ENCODE data around the gene GRIN2A.

Gene GRIN2A

DNA sequence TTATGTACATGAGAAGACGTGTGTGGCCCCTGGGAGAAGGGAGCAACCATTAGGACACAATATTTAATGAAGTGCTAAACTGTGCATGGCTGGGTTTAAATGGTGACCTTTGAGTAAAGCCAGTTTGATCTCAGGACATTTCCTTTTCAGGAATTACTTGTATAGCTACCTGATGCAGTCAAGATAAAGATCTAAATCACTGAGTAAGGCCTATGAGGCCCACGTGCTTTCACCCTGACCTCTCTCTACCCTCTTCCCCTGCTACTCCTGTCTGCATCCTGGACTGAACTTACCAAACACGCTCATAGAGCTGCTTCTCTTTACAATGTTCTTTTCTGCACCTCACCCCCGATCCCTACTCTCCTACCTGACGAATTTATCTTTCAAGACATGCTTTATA is 98.9 kb downstream of the GRIN2A start:
- no peak for DNase-seq

DNA sequence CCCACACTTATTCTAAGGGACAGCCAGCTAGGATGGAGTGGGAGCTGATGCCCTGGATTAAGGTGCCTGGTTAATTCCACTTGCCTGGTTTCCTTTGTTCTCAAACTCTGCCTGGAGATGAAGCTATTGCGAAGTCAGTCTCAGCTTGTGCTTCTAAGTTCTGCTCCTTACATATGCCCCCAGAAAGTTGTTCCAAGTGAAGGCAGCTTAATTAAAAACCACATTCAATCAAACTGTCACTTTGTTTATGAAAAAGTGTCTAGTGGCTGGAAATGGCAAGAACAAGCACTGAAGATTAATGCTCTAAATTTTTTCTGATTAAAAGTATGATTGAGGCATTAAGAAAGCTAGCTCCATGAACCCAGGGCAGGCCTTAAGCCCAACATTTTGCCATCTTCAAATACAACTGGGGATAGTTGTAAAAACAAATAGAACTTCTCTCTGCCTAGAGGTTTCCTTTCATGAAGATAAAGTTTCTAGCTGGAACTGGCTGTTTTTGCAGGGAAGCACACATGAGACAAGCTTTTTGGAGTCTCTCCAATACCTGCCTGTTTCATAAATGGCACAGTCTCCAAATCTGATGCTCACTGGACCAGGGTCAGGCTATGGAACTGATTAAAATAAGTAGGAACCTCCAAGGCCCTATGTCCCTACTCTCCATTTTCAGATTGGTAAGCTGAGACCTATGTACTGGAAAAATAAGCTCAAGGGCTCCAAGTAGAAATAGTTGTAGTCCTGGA is 100.9 kb downstream of the GRIN2A start:
- no peak for DNase-seq

DNA sequence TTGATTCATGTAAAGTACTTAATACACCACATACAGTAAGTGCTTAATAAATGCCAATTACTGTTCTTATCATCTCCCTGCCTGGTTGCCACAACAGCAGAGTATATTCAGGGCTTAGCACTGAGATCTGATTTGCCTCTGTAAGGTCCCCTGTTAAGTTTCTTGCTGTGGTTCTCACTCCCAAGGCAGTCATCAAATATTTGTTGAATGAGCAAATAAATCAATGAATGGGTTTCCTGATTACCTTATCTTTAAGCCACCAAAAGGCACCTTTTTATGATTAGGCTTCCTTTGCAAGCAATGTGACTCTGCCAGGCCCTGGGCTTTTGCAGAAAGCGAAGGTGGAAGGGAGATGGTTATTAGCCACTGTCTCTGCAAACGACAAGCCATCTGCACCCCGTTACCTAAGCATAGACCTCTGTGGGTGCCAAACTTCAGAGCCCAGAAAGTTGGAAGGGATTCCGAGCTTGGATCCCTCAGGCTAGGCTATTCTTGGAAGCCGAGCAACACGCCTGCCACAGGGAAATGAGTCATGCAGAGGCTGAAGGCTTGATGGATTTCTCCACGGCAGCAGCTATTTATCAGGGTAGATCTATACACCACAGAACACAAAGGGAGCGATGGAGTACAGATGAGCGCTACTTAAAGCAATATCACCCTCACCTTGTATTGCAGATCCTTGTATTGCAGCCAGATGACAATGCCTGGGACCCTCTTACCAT is 102.0 kb downstream of the GRIN2A start:
- DNase-seq = no peak

DNA sequence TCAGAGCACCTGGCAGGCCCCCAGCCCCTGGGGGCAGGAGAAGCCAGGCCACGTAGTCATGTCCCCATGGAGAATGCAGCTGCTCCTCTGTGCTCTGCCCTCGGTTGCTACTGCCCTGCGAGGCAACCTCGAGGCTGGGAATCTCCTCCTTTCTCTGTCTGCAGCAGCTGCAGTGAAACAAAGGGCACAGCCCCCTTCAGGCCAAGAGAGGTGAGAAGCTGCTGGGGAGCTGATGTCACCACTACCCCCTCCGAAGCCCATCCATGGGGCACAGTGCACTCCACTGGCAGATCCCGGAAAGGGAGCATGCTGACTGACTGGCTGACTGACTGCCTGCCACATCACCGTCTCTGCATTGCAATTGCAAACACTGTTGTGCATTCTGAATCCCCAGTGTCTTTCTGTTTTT is 103.7 kb downstream of the GRIN2A start:
- no peak for DNase-seq

DNA sequence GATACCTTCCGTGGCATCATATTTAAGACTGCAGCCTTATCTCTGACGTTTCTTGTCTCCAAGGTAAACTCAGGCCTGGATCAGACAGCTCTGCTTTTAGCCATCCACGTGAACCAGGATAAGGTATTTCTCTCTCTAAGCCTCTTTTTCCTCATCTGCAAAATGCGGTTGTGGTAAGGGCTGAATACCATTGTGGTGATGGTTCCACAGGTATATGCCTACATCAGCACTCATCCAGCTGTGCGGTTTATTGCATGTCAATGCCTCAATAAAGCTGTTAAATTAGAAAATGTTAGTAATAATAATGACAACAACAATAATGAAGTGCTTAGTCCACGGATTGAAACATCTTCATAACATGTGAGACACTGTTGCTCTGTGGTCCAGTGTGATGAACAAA is 104.4 kb downstream of the GRIN2A start:
- no peak for DNase-seq

DNA sequence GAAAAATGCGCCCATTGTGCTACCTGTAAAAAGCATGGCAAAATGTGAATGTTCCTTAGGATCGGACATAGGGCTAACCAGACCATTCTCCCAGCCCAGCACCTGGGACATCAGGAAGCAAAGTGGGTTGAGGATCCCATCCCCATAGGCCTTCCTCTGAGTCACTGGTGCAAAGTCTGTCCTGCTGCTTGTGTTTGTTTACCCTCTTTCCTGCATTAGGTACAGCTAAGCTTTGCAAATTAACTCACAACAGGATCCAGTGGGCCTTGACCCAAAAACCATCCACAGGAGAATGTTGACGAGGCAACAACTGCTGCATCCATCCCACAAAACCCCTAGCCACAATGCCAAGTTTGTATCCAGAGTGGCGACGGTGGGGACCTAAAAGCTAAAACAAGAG is 106.2 kb downstream of the GRIN2A start:
- no peak for DNase-seq

DNA sequence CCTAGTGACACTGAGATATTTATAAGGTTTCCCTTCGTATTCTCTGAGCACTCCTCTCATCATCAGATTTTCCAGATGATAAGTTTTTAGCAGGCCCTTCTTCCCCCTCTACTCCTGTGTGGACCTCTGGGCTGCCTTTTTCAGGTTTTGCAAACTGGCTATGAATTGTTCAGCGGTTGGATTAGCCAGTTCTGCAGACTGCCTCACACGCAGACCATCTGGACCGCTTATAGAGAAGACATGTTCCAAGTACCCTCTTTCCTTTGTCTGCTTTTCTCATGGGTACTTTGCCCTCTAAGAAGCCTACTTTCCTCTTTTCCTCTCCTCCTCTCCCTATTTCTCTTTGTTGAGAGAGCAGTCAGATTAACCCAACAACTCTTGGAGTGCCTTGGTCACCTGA is 111.6 kb downstream of the GRIN2A start:
- DNase-seq = no peak

DNA sequence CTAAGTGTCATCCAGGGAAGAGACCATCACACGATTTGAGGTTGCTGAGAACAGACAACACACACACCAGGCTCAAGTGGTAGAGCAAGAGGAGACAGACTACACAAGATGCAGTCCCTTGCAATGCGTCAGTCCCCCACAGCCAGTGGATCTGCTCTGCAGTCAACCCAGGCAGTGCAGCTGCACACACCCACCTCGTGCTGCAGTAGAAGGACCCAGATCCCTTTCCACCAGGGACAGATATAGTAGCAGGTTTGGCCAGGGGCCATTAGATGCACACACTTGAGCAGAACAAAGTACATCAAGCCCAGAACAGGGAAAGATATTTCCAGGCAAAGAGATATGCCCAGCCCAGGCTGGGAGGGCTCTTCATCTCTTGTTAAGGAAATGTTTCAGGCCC is 112.9 kb downstream of the GRIN2A start:
- no peak for DNase-seq

DNA sequence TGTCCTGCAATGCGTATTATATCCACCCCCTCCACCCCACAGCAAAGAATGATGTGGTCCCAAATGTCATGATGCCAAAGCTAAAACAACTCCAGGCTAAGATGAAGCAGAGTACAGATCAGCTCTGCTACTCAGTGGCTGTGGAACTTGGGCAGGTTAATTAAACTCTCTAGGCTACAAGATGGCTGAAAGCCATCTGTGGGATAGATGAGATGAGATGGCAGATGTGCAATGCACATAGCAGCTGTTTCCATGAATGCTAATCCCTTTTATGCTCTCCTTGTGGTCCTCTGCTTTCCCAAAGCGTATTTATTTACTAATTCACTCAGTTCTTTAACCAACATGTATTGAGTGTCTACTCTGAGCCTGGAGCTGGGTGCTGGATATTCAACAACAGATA is 114.4 kb downstream of the GRIN2A start:
- DNase-seq = no peak

DNA sequence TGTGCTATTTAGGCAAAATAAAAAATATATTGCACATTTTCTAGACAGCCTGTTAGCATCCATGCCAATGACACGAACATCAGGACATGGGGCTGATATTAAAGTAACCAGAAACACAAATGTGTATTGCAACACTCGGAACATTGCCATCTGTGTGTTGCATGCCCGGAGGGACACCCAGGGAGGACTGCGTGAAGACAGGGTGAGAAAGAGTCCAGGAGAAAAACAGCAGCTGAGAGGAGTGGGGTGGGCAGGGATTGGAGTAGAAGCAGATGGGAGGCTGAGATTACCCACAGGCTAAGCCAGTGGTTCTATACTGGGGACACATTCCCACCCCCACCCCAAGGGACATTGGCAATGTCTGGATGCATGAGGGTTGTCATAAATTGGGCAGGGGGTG is 114.8 kb downstream of the GRIN2A start:
- DNase-seq = no peak

DNA sequence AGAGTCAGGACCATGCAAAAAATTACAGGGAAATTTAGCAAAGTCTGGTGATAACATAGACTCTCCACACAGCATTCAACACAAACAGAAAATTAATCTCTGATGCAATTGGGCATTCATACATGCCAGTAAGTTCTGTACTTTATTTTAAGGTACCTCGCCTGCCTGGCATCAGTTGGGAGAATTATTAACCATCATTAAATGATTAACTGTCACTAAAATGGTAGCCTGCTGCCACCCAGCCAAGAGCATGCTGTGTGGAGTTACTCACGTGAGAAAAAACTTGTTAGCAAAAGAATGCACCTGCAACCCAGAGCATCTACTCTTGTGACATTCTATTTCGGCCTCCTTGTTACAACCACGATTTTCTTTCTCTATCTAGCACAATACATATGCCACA is 117.2 kb downstream of the GRIN2A start:
- no peak for DNase-seq

DNA sequence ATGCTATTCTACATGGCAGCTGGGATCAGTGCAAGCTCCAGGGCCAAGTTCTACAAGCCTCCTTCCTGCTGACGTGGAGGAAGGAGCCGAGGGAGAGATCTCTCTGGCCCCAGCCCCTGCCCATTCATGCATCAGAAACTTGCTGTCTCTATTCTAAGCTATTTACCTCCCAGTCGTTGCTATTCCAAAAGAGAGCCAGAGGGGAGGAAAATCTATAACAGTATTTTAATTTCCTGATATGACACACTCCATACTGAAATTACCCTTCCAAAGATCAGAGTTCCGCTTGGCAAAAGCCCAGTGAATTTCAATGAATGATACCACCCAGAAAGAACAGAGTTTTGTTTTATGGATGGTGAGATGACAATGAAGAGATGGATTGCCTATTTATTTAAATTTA is 133.4 kb downstream of the GRIN2A start:
- no peak for DNase-seq

DNA sequence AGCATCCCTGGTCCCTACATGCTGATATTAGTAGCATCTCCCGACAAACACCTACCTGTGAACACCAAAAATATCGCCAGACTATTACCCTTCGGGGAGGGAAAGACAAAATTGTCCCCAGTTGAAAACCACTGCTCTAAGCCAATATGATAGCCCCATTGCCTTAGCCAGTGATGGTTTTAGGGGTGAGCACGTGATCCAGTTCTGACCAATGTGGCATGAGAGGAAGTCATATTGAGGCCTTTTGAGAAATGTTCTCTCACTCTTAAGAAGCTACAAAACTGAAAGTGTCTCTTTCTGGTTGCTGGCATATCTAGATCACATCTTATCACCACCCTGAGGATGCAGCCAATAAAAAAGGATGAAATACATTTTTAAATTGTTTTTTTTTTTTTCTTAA is 136.3 kb downstream of the GRIN2A start:
- no peak for DNase-seq

DNA sequence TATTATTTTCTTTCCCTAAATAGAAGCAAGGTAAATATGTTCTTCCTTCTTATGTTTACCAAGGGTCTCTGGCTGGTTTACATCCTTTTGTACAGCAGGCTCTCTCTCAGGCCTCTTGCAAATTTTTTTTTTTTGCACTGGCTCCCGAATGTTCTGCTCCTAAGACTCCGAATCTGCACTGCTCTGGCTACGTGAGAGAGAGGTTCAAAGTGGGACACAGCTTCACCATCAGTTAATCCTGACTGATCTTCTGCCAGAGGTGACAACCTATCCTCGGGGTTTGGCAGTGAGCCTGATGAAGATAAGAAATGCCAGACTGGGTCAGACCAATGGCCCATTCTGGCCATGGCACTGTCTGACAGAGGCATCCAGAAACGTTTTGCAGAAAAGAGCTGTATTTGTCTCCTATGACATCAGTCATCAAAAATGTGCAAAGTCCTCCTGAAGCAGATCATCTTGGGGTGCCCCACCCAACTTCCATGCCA is 136.9 kb downstream of the GRIN2A start:
- DNase-seq = no peak

DNA sequence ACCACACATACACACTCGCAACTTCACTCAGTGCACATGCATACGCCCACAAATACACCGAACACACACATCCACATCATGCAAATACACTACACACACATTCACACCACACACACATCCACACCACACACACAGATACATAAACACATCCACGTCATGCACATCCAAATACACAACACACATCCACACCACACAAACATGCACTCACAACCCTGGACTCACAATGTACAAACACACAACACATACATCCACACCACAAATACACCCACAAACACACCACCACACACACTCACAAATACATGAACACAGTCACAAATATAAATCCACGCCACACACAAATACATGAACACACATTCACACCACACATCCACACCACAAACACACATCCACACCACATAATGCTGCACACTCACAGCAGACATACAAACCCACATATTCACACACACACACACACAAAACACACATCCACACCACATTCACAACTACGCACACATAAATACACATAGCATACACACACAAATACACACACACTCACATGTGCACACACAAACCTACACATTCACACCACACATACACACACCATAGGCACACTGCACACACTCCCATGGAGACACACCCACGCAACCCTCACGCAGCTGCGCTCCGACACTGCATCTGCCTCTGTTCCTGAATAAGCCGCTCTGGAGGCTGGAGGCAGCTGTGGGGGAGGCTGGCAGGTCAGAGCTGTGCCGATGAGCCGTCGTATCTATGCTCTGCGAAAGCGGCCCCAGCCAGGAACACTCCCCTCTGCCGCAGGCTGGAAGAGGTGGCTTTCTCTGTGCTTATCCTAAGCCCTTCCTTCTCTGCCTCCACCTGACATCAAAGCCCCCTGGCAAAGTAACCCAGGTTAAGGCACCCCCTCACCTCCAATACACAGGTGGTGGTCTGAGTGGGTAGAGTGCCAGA is 141.8 kb downstream of the GRIN2A start:
- DNase-seq = no peak

DNA sequence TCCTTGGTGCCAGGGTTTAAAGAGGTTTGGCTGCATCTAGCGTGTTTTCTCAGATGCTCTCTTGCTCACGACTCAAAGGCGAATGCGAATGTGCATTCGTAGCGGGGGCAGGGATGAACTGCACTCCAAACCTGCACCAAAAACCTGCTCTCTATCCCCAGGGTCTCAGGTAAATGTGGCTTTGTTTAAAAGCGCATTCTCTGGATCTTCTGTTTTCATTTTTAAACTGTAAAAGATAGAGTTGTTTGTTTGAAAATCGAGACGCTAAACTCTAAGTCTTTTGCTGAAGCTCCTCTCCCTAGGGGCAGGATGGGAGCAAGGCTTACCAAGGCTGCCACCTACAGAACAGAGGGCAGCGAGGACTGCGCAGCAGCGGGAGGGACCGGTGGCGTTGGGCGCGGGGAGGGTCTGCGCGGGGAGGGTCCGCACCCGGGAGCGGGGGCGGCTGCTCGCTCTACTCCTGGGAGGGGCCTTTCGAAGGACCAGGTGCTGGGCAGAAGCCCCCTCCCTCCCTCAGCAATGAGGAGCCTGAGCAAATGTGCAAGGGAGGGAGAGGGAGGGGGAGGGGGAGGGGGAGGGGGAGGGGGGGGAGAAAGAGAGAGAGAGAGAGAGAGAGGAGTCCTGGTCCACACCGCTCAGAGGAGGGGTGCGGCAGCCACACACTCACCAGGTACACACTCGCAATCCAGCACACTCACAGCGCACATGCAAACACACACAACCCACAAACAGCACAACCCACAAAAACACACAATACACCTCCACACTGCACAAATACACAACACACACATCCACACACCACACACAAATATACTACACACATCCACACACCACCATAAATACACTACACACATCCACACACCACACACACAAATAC is 142.8 kb downstream of the GRIN2A start:
- no peak for DNase-seq

DNA sequence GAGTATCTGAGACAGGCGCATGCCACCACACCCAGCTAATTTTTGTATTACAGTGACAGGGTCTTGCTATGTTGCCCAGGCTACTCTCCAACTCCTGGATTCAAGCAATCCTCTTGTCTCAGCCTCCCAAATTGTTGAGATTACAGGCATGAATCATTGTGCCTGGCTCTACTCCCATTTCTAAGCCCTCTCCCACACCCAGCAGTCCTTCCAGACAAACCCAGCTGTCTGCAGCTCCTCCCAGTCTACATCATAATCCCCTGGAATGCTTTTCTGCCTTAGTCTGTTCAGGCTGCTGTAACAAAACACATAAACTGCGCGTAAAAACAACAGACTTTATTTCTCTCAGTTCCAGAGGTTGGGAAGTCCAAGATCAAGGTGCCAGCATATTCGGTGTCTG is 144.5 kb downstream of the GRIN2A start:
- no peak for DNase-seq

DNA sequence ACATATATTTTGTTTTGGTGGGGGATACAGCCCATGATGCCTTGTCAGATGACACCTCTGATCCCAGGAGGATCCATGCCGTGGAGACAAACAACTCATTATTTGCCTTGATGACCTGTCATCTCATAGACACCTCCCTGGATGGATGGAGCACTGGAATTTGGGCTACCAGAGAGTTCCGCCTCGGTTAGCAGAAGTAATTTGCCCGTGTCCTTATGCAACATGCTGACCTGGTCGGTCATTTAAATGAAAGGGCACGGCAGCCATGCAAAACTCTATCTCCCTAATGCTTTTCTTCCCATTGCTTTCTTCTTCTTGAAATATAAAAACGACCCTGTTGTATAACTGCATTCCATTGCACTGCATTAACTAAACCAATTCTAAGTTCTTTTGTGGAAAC is 145.3 kb downstream of the GRIN2A start:
- no peak for DNase-seq

DNA sequence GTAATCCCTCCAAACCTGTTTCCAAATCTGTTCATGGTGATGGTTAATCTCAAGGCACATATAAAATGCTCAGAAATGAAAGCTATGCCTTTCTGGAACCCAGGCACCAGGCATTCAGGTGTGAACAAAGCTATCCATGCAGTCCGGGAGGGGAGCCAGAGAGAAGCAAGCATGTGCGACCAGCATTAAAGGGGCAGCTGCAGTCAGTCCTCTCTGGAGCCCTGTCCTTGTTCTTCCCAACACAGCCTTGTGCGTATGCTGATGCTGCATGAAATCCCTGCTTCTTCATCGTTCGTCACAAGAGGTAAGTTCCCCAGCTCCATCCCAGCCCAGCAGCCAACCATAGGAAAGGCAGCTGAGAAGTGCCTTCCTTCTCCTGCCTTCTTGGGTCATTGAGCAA is 148.7 kb downstream of the GRIN2A start:
- DNase-seq = no peak

DNA sequence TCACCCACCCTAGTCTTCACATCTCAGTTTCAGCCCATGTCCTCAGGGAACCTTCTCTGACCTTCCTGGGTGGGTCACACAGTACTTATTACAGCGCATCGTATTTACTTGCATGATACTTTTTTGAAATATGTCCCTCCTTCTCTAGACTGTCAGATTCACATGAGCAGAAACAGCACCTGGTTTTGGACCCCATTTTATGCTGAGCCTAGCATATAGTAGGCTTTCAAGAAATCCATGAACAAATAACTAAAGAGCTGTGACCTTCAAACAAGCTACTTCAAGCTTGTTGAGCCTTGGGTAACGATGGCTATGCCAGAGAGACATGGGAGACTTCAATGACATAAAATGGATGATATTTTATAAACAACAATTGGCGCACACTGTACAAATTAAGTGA is 150.3 kb downstream of the GRIN2A start:
- DNase-seq = no peak

DNA sequence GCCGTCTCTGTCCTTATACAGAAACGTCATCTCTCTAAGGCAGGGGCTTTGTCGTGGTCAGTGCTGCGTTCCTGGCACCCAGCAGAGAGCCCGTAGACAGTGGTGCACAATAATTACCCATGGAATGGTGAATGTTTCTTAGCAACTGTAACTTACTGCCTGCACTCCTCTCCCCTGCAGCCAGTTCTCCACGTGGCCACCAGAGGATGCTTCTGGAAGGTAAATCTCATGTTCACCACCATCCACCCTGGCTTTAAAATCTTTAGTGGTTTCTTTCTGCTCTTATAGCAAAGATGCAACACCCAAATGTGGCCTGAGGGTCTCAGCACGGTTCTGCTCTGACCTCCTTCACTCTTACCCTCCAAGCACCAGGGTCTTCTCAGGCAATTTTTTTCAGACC is 150.8 kb downstream of the GRIN2A start:
- no peak for DNase-seq

DNA sequence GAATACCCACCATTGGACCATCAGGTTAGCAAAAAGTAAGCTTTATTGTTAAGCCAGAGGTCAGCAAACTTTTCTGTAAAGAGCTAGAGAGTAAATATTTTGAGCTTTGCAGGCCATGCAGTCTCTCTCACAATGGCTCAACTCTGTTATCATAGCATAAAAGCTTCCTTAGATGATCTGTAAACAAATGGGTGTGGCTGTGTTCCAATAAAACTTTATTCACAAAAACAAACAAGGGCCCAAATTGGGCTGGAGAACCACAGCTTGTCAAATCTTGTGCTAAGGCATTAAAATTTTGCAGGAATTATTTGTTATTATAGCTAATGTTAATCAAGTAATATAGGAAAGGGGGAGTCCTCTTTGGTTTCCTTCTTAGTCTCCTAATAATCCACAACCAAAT is 153.6 kb downstream of the GRIN2A start:
- no peak for DNase-seq

DNA sequence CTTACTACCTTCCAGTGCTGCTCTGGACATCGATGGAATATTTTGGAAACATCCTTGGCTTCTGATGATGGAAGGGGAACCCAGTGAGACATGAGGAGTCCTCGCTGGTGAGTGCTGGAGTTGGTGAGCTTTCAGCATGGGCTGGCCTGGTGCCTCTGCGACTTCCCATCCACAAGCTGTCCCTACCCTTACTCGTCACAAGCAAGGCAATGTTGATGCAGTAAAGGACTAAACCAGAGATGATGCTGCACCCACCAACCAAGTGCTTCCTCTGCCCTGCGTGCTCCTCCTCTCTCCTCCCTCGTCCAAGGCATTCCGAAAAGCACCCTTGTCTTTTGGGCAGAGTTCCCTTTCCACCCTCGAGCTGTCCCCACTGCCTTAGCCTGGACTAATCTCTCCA is 154.7 kb downstream of the GRIN2A start:
- no peak for DNase-seq

Data from GF-D8 (cell line).